Liver (tissue), 2 donors: ENCODE measurements around the gene RBBP6.

Experiments
- CTCF ChIP-seq: fragments of 150-350 bp; IDR thresholded peaks from 2 replicates; pipeline ENCODE4 v1.5.1; 2017; ENCODE audit warnings: improper control_type of control experiment, low read depth, low read length; ENCODE audit not compliant: missing input control
- REST ChIP-seq: IDR thresholded peaks from 2 replicates; pipeline ENCODE4 v1.6.1; 2016; ENCODE audit warnings: antibody characterized with exemption, mild to moderate bottlenecking
- YY1 ChIP-seq: IDR thresholded peaks from 2 replicates; pipeline ENCODE4 v1.6.1; 2016; ENCODE audit warnings: antibody characterized with exemption, mild to moderate bottlenecking
- donor health status: healthy.

- no peak for TF ChIP-seq REST
- no peak for TF ChIP-seq CTCF
- no peak for TF ChIP-seq YY1
Measured at GRCh38 chr16:24536671-24537070, 2.7 kb upstream of the RBBP6 start.
